Measurements from ENCODE around the gene LRG1.

LRG1 gene

GRCh38 chr19:4519521-4520277 is 20.1 kb downstream of the LRG1 start:
- no peaks in the 10 kb centered on the region for H3K4me1 ChIP-seq (ENCODE audit: control insufficient read depth, insufficient read depth, low read length)
- ChIA-PET POLR2A (no interaction called here), CTCF (no interaction called here)
- H3K27ac ChIP-seq (ENCODE audit: extremely low read depth, low read depth, low read length), result no peak overlapping the region
- TF ChIP-seq ZNF391 (tag by site-specific recombination; IDR thresholded peaks at IDR 0.05; ENCODE audit: borderline replicate concordance, low read depth) (no peak), ZNF341 (tag by site-specific recombination; IDR thresholded peaks at IDR 0.05; ENCODE audit: low read depth) (0 out of 2 replicates have a peak, but pooled peaks have one; percentile 14), ZNF398 (tag by site-specific recombination; IDR thresholded peaks at IDR 0.05) (peak; percentile 34; the same call in 1 of the 2 replicates), ZNF16 (tag by site-specific recombination; IDR thresholded peaks at IDR 0.05; ENCODE audit: low read depth) (peak; percentile 84; the same call in 1 of the 2 replicates), ZBTB8A (tag by site-specific recombination; IDR thresholded peaks at IDR 0.05) (peak; percentile 91), ZNF521 (tag by site-specific recombination; IDR thresholded peaks at IDR 0.05) (no peak), ZNF600 (tag by site-specific recombination; IDR thresholded peaks at IDR 0.05) (peak; percentile 76), GLIS1 (tag by site-specific recombination; IDR thresholded peaks at IDR 0.05) (peak; percentile 63), PRDM1 (tag by site-specific recombination; IDR thresholded peaks at IDR 0.05) (0 out of 2 replicates have a peak, but pooled peaks have one; percentile 48)
- H3K4me3 ChIP-seq (ENCODE audit: low read depth, low read length), result no peak overlapping the region
- no peaks in the 10 kb centered on the region for H3K9me3 ChIP-seq (ENCODE audit: control insufficient read depth, insufficient read depth, low read depth, low read length)
- H3K36me3 ChIP-seq (ENCODE audit: control insufficient read depth in 2 of 2, insufficient read depth in 1 of 2, low read length in 2 of 2), result no peaks in the 10 kb centered on the region

GRCh38 chr19:4519172-4519496 is 20.7 kb downstream of the LRG1 start:
- no peak overlapping the region for H3K4me3 ChIP-seq (ENCODE audit: low read depth, low read length)
- CTCF ChIA-PET, result no interaction called here
- no peaks in the 10 kb centered on the region for H3K4me1 ChIP-seq (ENCODE audit: control insufficient read depth, insufficient read depth, low read length)
- H3K27ac ChIP-seq (ENCODE audit: extremely low read depth, low read depth, low read length), result no peak overlapping the region
- no peaks in the 10 kb centered on the region for H3K36me3 ChIP-seq (ENCODE audit: control insufficient read depth in 2 of 2, insufficient read depth in 1 of 2, low read length in 2 of 2)
- H3K9me3 ChIP-seq (ENCODE audit: control insufficient read depth, insufficient read depth, low read depth, low read length), result no peaks in the 10 kb centered on the region
- POLR2A ChIA-PET, result no interaction called here
- TF ChIP-seq ZNF10 (tag by site-specific recombination; IDR thresholded peaks at IDR 0.05) (no peak), ZNF514 (tag by site-specific recombination; IDR thresholded peaks at IDR 0.05) (no peak), PRDM6 (tag by site-specific recombination; IDR thresholded peaks at IDR 0.05) (no peak), ZNF311 (tag by site-specific recombination; IDR thresholded peaks at IDR 0.05; ENCODE audit: borderline replicate concordance) (no peak), ZNF423 (tag by site-specific recombination; IDR thresholded peaks at IDR 0.05) (no peak)

GRCh38 chr19:4518345-4519171 is 21.3 kb downstream of the LRG1 start, which contains the start of gene PLIN4:
Gene PLIN4, minus strand, starts transcription at chr19:4518486. Its CDS starts 214 bp downstream, at chr19:4518272.
- H3K36me3 ChIP-seq (ENCODE audit: control insufficient read depth in 2 of 2, insufficient read depth in 1 of 2, low read length in 2 of 2), result no peaks in the 10 kb centered on the region
- H3K4me1 ChIP-seq (ENCODE audit: control insufficient read depth, insufficient read depth, low read length), result no peaks in the 10 kb centered on the region
- ChIA-PET CTCF (interaction anchor here (0.7 kb wide), 1 partner anchor 31 kb away, joined by 3 read pairs; no protein-coding TSS in a partner anchor), POLR2A (interaction anchor here (0.6 kb wide), 1 partner anchor 286 kb away, joined by 5 read pairs; no protein-coding TSS in a partner anchor)
- TF ChIP-seq ZIC2 (tag by site-specific recombination; IDR thresholded peaks at IDR 0.05), result no peak
- peak; percentile 54; the same call in 1 of the 2 replicates for TF ChIP-seq ZNF600 (tag by site-specific recombination; IDR thresholded peaks at IDR 0.05)
- no peaks in the 10 kb centered on the region for H3K9me3 ChIP-seq (ENCODE audit: control insufficient read depth, insufficient read depth, low read depth, low read length)
- H3K27ac ChIP-seq (ENCODE audit: extremely low read depth, low read depth, low read length), result no peak within 1 kb of the TSS
- no peak within 1 kb of the TSS for H3K4me3 ChIP-seq (ENCODE audit: low read depth, low read length)
